ENCODE measurements around the gene ADTRP.

Gene ADTRP

GRCh38 chr6:11819486-11819885, 40.9 kb upstream of the ADTRP start (continued):
- TF ChIP-seq, protein P1, sequence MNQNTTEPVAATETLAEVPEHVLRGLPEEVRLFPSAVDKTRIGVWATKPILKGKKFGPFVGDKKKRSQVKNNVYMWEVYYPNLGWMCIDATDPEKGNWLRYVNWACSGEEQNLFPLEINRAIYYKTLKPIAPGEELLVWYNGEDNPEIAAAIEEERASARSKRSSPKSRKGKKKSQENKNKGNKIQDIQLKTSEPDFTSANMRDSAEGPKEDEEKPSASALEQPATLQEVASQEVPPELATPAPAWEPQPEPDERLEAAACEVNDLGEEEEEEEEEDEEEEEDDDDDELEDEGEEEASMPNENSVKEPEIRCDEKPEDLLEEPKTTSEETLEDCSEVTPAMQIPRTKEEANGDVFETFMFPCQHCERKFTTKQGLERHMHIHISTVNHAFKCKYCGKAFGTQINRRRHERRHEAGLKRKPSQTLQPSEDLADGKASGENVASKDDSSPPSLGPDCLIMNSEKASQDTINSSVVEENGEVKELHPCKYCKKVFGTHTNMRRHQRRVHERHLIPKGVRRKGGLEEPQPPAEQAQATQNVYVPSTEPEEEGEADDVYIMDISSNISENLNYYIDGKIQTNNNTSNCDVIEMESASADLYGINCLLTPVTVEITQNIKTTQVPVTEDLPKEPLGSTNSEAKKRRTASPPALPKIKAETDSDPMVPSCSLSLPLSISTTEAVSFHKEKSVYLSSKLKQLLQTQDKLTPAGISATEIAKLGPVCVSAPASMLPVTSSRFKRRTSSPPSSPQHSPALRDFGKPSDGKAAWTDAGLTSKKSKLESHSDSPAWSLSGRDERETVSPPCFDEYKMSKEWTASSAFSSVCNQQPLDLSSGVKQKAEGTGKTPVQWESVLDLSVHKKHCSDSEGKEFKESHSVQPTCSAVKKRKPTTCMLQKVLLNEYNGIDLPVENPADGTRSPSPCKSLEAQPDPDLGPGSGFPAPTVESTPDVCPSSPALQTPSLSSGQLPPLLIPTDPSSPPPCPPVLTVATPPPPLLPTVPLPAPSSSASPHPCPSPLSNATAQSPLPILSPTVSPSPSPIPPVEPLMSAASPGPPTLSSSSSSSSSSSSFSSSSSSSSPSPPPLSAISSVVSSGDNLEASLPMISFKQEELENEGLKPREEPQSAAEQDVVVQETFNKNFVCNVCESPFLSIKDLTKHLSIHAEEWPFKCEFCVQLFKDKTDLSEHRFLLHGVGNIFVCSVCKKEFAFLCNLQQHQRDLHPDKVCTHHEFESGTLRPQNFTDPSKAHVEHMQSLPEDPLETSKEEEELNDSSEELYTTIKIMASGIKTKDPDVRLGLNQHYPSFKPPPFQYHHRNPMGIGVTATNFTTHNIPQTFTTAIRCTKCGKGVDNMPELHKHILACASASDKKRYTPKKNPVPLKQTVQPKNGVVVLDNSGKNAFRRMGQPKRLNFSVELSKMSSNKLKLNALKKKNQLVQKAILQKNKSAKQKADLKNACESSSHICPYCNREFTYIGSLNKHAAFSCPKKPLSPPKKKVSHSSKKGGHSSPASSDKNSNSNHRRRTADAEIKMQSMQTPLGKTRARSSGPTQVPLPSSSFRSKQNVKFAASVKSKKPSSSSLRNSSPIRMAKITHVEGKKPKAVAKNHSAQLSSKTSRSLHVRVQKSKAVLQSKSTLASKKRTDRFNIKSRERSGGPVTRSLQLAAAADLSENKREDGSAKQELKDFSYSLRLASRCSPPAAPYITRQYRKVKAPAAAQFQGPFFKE (tag by site-specific recombination; IDR thresholded peaks at IDR 0.05; ENCODE audit: borderline replicate concordance): no peak
- TF ChIP-seq, protein P2, sequence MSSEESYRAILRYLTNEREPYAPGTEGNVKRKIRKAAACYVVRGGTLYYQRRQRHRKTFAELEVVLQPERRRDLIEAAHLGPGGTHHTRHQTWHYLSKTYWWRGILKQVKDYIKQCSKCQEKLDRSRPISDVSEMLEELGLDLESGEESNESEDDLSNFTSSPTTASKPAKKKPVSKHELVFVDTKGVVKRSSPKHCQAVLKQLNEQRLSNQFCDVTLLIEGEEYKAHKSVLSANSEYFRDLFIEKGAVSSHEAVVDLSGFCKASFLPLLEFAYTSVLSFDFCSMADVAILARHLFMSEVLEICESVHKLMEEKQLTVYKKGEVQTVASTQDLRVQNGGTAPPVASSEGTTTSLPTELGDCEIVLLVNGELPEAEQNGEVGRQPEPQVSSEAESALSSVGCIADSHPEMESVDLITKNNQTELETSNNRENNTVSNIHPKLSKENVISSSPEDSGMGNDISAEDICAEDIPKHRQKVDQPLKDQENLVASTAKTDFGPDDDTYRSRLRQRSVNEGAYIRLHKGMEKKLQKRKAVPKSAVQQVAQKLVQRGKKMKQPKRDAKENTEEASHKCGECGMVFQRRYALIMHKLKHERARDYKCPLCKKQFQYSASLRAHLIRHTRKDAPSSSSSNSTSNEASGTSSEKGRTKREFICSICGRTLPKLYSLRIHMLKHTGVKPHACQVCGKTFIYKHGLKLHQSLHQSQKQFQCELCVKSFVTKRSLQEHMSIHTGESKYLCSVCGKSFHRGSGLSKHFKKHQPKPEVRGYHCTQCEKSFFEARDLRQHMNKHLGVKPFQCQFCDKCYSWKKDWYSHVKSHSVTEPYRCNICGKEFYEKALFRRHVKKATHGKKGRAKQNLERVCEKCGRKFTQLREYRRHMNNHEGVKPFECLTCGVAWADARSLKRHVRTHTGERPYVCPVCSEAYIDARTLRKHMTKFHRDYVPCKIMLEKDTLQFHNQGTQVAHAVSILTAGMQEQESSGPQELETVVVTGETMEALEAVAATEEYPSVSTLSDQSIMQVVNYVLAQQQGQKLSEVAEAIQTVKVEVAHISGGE (tag by site-specific recombination; conservative IDR thresholded peaks at IDR 0.05; ENCODE audit: low read depth): no peak

DNA sequence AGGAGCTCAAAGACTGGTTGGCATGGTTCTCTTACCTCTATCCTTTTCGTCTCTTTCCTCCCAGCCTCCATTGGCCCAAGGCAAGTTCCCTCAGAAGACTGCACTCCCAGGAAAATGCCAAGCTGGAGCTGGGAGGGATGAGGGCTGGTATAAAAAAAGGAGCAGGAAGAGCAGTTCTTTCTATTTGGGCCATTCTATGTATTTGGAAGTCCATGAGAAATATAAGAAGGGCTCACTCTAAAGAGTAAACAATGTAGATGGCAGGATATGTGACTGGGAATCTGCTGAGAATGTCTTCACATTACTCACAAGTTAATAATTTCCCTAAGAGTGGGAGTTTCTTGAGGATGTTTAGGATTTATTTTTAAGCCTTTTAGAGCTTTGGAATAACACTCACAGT, 36.6 kb upstream of the ADTRP start:
- H3K4me3 ChIP-seq (ENCODE audit: low read depth, low read length): no peak overlapping the region
- H3K9me3 ChIP-seq (ENCODE audit: control insufficient read depth, insufficient read depth, low read depth, low read length): no peaks in the 10 kb centered on the region
- H3K36me3 ChIP-seq (ENCODE audit: control insufficient read depth in 2 of 2, insufficient read depth in 1 of 2, low read length in 2 of 2): no peaks in the 10 kb centered on the region
- no peaks in the 10 kb centered on the region for H3K4me1 ChIP-seq (ENCODE audit: control insufficient read depth, insufficient read depth, low read length)
- ChIA-PET POLR2A (no interaction called here), CTCF (no interaction called here)
- TF ChIP-seq KLF9 (tag by site-specific recombination; IDR thresholded peaks at IDR 0.05; ENCODE audit: low read depth) (no peak), ZNF658 (tag by site-specific recombination; IDR thresholded peaks at IDR 0.05) (no peak), ZFHX2 (tag by site-specific recombination; conservative IDR thresholded peaks at IDR 0.05) (no peak), SP2 (tag by site-specific recombination; IDR thresholded peaks at IDR 0.05) (no peak), ZNF404 (tag by site-specific recombination; IDR thresholded peaks at IDR 0.05) (no peak), ZNF530 (tag by site-specific recombination; IDR thresholded peaks at IDR 0.05; ENCODE audit: low read depth) (no peak), ZNF549 (tag by site-specific recombination; IDR thresholded peaks at IDR 0.05) (no peak), ZNF341 (tag by site-specific recombination; IDR thresholded peaks at IDR 0.05; ENCODE audit: low read depth) (no peak), ZBTB21 (tag by site-specific recombination; IDR thresholded peaks at IDR 0.05) (no peak), ZNF560 (tag by site-specific recombination; IDR thresholded peaks at IDR 0.05; ENCODE audit: borderline replicate concordance) (no peak), ZNF585B (tag by site-specific recombination; IDR thresholded peaks at IDR 0.05) (no peak), ZNF114 (tag by site-specific recombination; IDR thresholded peaks at IDR 0.05) (no peak), ZNF521 (tag by site-specific recombination; IDR thresholded peaks at IDR 0.05) (no peak), ZNF112 (tag by site-specific recombination; IDR thresholded peaks at IDR 0.05) (no peak), ZNF791 (tag by site-specific recombination; IDR thresholded peaks at IDR 0.05) (no peak)
- TF ChIP-seq, protein P1 (tag by site-specific recombination; IDR thresholded peaks at IDR 0.05; ENCODE audit: borderline replicate concordance): no peak
- no peak overlapping the region for H3K27ac ChIP-seq (ENCODE audit: extremely low read depth, low read depth, low read length)

All from HEK293 (cell line).